SK-MEL-5 (cell line): ENCODE measurements around the gene TCF12. TPM values are rescaled to one million over a fixed set of nuclear protein-coding genes. Genes with fewer than 3 reads are reported as not detected.
"Not testable (repeated sequence)": the region's sequence is repeated elsewhere in the genome, so short reads cannot be mapped to it uniquely, and the experiment has no call there.

Source experiments
- DNase-seq: peaks from one replicate; pipeline ENCODE4 v3.0.0-alpha.2; 2016; ENCODE audit warnings: low read depth, low spot score
- in situ Hi-C: cut with HindIII; loops from 2 replicates; pipeline ENCODE4 v1.10.0; 2016; ENCODE audit warnings: low sequenced_read_pairs, high pct_unique_total_duplicates, low pct_unique_long_range_greater_than_20kb
- total RNA-seq: library from RNA; depleted of rRNA; stranded (reverse); fragments of >200 nt; shearing (Covaris generic); gene quantifications from 2 replicates; pipeline ENCODE4 v1.2.3, GENCODE V29; 2014

Gene TCF12
- total RNA-seq, 1 experiment from 2014 or later = 90.2 TPM

DNA sequence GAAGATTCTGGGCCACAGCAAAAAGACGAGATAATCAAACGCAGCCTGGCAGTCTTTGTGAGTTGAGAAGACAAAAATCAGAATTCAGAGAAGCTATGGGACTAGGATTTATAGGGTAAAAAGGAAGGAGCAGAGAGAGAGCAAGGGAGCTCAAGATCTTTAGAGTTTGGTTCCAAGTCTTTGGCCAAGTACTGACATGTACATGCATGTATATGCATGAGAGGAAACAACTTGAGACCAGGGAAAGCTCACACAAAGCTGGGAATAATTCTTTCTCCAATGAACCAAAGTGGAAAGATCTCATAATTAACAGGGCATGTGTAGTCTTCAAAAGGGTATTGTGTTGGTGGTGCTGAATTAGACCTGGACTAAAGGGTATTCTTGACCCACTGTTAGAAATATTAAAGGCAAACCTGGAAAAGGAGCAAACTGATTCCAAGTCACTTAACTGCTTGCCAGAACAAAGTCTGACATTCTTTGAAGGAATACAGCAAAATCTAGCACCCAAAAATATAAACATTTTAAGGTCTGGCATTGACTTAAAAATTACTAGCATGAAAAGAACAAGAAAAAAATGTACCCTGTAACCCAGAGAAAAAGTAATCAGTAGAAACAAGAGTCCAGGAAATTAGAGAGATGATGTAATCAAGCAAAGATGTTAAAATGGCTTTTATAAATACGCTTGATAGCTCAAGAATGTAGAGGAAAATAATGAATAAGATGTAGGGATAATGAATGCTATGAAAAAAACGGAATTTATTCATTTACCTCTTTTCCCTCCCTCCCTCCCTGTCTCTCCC, 231.8 kb downstream of the TCF12 start:
- in situ Hi-C loops = no loop called here
- DNase-seq = no peak

- in situ Hi-C loops, DNase-seq: not testable (repeated sequence)
These were observed 232.4 kb downstream of the TCF12 start for GRCh38 chr15:57150866-57151203.

DNA sequence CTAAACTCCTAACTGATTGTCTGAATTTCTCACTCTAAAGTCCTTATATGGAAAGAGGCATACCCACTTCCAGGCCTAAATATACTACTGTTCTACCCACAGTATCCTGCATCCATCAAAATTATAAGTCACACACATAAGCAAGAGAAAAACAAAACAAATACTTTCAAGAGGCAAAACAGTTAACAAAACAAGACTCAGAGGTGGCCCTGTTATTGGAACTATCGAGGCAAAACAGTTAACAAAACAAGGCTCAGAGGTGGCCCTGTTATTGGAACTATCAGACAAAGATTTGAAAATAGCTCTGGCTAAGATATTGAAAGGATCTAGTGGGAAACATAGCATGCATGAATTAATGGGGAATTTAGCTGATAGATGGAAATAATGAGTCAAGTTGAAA, 233.7 kb downstream of the TCF12 start:
- DNase-seq = no peak
- in situ Hi-C loops = no loop called here

- DNase-seq = peak; percentile 16
- in situ Hi-C loops = no loop called here
These were observed 234.5 kb downstream of the TCF12 start for GRCh38 chr15:57152666-57153539.

DNA sequence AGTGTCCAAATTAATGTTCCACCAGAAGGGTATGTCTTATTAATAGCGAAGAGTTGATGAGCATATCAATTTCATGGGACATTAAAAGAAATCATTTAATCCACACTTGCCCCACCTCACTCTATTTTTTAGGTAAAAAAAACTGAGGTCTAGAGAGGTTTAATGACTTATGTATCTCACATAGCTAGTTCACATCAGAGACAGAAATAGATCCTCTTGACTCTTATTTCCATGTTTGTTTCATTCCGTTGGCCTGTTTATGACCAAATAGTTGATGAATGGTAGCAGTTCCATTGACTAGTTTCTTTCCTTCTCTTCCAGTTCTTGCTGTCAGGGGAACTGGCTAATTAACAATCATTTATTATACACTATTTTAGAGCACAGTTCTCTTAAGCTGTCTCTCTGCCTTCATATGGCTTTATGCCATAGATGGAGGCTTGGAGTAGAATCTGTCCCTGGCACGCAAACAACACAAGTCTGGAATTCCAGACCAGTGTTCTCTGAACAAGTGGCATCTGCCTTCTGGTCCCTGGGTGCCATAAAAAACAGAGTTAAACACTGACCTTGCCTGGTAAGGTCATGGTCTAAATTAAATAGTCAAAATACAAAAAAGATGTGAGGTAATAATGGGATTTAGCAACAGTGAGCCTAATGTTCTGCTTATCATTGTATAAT, 237.9 kb downstream of the TCF12 start:
- no peak for DNase-seq
- in situ Hi-C loops = no loop called here

- in situ Hi-C loops = no loop called here
- DNase-seq = no peak
These were observed 240.1 kb downstream of the TCF12 start for GRCh38 chr15:57158589-57158988.

- in situ Hi-C loops = no loop called here
- DNase-seq = no peak
These were observed 240.7 kb downstream of the TCF12 start for GRCh38 chr15:57158997-57159668.

DNA sequence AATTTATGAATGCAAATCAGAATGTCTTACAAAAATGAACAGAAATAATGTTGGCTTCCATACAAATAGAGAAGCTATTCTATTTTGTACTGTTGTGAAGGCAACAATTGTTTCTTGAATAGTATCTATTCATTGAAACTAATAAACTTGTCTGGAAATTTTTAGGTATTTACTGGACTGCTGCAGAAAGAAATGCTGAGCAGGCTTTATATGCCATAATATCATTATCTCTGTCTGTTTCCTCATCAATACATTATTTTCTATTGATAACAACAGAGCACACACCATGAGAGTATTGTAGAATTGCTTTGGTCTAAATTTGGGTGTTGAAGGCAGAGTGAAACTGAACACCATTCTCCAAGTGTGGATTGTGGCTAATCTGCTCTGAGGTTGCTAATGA, 241.3 kb downstream of the TCF12 start:
- in situ Hi-C loops = no loop called here
- no peak for DNase-seq

DNA sequence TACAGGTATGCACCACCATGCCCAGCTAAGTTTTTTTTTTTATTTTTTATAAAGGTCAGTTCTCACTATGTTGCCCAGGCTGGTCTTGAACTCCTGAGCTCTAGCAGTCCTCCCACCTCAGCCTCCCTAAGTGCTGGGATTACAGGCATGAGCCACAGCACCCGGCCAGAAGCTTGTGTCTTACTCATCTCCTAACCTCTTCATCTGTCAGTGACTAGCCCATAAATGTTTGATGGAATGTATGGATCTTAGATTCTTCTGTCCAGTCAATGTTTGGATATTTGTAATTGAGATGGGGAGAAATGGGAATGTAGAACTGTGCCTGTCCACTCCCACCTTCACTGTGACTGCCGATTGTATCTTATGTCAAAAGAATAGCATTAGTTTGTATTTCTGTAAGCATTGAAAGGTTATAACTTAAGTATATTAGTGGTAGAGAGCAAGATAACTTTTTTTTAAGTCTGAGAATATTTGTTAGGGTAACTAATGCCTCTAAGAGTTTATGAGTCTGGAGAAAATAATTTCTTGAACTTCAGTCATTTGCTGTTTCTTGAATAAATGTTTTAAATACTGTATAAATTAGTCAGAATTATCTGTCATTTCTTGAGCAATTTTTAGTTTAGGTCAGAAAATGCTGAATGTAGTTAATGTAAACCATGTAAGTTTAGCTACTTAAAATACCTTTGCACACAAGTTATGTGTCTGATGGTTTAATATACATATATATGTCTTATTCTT, 242.5 kb downstream of the TCF12 start:
- no peak for DNase-seq
- in situ Hi-C loops = no loop called here

DNA sequence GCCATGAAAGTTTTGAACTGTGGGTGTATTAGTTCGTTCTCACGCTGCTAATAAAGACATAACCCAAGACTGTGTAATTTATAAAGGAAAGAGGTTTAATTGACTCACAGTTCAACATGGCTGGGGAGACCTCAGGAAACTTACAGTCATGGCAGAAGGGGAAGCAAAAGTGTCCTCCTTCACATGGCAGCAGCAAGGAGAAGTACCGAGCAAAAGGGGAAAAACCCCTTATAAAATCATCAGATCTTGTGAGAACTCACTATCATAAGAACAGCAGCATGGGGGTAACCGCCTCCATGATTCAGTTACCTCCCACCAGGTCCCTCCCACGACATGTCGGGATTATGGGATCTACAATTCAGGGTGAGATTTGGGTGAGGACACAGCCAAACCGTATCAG, 245.8 kb downstream of the TCF12 start:
- DNase-seq, in situ Hi-C loops: not testable (repeated sequence)

- in situ Hi-C loops = no loop called here
These were observed 247.5 kb downstream of the TCF12 start for GRCh38 chr15:57165992-57166391.

DNA sequence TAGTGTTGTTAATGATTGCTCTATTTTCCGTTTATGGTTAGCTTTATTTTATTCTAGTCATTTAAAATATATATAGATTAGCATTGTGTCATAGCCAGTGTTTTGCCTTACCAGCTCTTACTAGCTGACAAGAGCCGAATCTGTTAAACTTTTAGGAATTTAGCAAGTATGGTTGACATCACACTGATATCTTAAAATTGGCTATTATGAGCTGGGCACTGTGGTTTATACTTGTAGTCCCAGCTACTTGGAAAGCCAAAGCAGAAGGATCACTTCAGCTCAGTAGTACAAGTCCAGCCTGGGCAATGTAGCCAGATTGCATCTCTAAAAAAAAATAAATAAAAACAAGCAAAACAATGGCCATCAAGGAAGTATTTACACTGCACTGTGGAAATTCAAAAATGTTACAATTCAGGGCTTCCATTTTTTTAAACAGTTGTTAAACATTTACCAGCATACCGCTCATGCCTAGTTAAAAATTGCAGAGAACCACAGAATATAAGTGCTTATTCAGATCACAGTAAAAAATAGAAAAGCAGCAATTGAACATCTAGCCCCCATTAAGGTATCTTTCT, 249.5 kb downstream of the TCF12 start:
- DNase-seq = no peak

More at GRCh38 chr15:57165992-57166391, 247.5 kb downstream of the TCF12 start:
- DNase-seq = no peak

GRCh38 chr15:57169643-57170042, 251.2 kb downstream of the TCF12 start:
- in situ Hi-C loops = no loop called here

More for the DNA sequence above, 249.5 kb downstream of the TCF12 start:
- in situ Hi-C loops = no loop called here

GRCh38 chr15:57171426-57171825, 253.0 kb downstream of the TCF12 start:
- no peak for DNase-seq
- in situ Hi-C loops = no loop called here

More at GRCh38 chr15:57169643-57170042, 251.2 kb downstream of the TCF12 start:
- no peak for DNase-seq

GRCh38 chr15:57172925-57173324, 254.5 kb downstream of the TCF12 start:
- in situ Hi-C loops = no loop called here
- DNase-seq = no peak

DNA sequence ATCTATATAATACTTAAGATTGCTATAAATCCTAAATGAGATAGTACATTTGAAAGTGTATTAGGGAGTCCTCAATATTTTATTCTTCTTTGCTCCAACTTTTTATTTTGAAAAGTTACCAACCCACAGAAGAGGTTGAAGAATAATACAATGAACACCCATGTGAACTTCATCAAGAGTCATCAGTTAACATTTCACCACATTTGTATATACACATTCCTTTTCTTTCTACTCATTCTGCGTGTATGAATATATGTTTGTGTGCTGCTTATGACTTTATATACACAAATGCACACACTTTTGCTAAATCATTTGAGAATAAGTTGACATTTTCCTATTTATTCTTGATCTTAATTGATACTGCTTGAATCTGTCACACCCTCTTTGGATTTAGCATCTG, 264.6 kb downstream of the TCF12 start:
- in situ Hi-C loops = no loop called here
- no peak for DNase-seq
